GM21390 (cell line): ENCODE results near the gene RNFT2.
"Not testable (repeated sequence)": the region's sequence is repeated elsewhere in the genome, so short reads cannot be mapped to it uniquely, and the experiment has no call there.

Experiments
- ATAC-seq: cut with Tn5 transposase; IDR thresholded peaks from one replicate; pipeline ENCODE4 v1.9.1; 2021; ENCODE audit not compliant: unreplicated experiment

The RNFT2 gene

DNA sequence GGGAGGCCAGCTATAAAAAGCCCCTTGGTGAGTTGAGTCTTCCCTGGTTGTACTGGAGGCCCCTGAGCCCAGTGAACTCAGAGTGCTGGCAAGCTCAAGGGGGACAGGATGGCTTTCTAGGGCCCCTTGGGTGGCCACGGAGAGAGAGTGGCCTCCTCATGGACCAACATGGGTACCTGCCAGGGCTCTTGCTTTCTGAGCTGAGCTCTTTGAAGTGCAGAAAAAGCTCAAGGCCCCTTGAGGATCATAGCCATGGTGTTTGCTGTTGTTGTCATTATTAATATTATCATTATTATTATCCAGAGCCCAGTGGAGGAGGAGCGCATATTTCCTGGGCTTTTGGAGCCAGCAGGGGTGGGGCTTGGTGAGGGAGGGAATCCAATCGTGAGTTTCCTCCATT is 6.7 kb downstream of the RNFT2 start:
- ATAC-seq = no peak

DNA sequence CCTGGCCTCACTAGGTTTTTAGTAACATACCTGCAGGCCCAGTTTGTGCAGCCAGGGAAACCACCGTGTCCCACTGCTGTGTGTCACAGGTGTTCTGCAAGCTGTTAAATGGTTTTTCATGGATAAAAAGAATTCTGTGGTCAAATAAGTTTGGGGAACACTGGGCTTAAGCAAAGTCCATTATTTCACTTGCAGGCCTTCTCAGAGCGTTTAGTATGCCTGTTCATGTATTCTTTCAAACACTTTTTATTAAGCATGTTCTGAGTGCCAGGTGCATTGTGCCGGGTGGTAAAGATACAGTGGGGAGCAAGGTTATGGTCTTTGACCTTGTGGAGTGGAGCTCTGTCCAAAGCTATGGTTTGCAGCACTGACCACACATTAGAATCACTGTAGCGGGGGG is 7.4 kb downstream of the RNFT2 start:
- ATAC-seq = no peak

DNA sequence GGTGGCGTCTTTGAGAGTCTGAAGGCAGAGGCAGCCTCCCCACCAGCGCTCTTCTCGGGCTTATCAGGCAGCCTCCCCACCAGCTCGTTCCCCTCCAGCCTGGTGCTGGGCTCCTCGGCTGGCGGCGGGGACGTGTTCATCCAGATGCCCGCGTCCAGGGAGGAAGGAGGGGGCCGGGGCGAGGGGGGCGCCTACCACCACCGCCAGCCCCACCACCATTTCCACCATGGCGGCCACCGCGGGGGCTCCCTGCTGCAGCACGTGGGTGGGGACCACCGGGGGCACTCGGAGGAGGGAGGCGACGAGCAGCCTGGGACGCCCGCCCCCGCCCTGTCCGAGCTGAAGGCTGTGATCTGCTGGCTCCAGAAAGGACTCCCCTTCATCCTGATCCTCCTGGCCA is 11.8 kb downstream of the RNFT2 start:
- no peak for ATAC-seq

DNA sequence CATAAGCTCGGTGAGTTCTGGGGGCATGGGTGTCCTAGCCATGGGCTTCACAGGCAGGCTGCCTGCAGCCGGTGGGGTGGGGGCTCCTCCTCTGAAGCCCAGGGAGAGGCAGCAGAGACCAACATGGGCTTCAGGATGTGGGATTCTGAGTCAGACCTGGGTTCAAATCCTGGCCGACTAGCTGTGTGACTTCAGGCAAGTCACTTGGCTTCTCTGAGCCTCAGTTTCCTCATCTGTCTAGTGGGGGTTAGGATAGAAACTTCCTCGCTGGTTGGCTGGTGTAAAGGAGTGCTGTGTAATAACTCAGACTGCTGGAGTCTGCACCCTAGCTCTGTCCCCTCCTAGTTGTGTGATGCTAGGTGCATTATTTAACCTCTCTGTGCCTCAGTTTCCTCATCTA is 12.2 kb downstream of the RNFT2 start:
- no peak for ATAC-seq

DNA sequence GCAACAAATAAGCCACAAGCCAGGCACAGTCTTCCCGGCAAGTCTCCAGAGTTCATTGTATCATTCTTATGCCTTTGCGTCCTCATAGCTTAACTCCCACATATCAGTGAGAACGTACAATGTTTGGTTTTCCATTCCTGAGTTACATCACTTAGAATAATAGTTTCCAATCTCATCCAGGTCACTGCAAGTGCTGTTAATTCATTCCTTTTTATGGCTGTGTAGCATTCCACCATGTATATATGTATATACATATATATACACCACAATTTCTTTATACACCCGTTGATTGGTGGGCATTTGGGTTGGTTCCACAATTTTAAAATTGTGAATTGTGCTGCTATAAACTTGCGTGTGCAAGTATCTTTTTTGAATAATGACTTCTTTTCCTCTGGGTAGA is 16.0 kb downstream of the RNFT2 start:
- not testable (repeated sequence) for ATAC-seq

DNA sequence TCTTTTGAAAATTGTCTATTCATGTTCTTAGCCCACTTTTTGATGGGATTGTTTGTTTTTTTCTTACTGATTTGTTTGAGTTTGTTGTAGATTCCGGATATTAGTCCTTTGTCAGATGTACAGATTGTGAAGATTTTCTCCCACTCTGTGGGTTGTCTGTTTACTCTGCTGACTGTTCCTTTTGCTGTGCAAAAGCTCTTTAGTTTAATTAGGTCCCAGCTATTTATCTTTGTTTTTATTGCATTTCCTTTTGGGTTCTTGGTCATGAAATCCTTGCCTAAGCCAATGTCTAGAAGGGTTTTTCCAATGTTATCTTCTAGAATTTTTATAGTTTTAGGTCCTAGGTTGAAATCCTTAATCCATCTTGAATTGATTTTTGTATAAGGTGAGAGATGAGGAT is 16.7 kb downstream of the RNFT2 start:
- ATAC-seq = not testable (repeated sequence)

DNA sequence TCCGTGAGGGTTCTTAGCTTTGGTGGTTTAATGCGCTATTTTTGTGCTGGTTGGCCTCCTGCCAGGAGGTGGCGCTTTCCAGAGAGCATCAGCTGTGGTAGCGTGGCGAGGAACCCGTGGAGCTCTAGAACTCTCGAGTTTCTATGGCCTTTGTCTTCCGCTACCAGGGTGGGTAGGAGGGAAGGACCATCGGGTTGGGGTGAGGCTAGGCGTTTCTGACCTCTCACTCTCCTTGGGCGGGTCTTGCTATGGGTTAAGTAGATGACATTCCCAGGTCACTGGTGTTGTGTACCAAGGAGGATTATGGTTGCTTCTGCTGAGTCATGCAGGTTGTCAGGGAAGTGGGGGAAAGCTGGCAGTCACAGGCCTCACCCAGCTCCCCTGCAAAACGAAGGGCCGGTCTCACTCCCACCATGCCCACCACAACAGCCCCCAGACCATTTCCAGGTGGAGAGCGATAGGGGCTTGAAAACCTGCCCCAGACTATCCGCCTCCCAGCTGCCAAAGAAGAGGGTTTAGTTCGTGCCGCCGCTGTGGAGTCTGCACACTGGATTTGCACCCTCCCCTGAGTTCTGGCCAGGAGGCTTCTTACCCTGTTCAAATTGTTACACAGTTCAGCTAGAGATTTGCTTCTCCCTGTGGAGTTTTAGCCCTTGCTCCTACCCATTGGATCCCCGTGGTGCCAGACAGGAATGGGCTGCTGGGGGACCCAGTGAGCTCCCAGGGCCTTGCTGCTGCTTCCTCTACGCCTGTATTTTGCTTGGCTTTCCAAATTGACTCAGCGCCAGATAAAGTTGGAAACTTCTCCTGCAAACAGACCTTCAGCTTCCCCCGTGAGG is 21.9 kb downstream of the RNFT2 start:
- ATAC-seq = no peak

DNA sequence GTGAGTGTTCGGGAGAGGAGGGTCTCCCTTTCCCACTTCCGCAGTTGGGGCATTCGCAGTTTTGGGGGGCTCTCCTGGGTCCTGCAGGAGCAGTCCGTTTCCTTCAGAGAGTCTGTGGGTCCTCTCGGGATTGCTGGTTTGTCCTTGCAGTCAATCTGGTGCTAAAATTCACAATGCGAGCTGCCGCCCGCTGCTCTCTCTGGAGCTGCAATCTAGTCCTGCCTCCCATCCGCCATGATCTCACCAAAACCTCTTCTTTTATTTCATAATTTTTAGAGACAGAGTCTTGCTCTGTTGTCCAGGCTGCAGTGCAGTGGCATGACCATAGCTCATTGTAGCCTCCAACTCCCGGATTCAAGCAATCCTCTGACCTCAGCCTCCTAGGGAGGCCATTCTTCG is 22.5 kb downstream of the RNFT2 start:
- no peak for ATAC-seq

DNA sequence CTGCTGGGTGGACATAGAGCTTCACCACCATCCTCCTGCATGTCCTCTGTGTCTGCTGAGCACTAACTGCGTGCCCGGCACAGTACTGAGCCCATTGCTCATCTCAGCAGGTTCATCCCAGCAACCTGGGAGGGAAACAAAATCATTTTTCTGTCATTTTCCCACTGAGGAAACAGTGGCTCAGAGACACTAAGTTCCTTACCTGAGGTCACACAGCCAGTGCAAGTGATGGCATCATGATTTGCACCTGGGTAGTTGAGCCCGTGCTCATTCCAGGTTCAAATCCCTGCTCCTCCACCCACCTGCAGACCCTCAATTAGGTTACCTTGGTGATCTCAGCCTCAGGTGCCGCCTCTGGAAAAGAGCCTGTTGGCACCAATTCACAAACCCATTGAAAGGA is 23.4 kb downstream of the RNFT2 start:
- ATAC-seq = no peak

DNA sequence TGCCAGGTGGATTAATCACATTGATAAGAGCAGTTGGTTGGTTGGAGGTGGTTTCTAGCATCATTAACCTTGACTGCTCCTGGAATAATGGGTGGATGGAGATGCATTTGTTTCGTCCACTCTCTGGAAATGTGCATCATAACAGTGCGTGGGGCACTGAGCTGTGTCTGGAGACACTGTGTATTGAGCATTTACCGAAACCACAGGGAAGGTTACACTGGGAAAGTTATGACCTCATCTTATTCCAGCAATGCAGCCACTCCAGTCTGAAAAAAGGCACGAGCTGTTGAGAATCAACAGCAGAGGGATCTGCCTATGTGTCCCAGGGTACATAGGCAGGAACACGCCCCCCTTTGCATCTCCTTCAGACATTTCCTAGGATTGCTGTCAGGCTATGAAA is 27.2 kb downstream of the RNFT2 start:
- no peak for ATAC-seq

DNA sequence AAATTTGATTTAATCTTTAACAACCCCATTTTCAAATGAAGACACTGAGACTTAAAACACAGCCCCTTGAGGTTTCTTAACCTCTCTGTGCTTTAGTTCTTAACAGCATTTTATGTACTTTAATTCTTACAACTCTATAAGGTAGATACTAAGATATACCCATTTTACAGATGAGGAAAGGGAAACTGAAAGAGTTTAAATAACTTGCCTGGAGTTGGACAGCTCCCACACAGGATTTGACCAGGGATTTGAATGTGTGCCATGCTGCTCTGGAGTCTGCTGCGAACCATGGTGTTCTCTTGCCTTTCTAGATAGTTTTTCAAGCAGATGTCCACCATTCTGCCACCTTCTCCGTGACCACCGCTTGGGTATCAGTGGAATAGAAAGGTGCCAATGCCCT is 28.2 kb downstream of the RNFT2 start:
- no peak for ATAC-seq

DNA sequence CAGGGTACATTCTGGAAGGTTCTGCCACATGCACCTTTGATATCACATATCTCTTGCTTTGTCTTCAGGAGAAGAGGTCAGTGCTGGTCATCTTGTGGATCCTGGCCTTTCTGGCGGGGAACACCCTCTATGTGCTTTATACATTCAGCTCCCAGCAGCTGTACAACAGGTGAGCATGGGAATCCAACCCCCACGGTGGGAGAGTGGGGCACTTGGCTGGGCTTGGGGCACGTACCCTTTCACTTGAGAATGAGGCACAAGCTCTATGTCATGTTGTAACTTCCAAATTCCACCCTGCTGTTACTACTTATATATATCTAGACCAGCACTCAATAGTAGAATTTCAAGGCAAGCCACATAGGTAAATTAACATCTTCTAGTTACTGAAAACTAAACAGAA is 28.6 kb downstream of the RNFT2 start:
- no peak for ATAC-seq

DNA sequence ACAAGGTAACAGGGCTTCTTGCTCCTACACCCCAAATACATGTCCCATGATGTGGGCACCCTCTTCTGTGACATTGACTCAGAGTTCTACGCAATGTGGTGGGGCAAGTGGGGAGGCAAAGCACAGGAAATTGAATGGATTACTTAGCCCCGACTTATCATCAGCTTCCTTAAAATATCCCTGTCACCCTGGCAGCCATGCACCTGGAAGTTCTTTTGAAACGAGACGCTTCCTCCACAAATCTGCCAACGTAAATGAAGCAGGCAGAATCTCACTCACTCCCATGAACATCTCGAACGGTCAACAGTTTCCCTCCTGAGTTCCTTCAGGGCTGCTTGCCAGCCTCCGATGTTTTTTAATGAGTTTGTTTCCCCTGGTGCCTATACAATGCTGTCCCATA is 33.5 kb downstream of the RNFT2 start:
- ATAC-seq = no peak

DNA sequence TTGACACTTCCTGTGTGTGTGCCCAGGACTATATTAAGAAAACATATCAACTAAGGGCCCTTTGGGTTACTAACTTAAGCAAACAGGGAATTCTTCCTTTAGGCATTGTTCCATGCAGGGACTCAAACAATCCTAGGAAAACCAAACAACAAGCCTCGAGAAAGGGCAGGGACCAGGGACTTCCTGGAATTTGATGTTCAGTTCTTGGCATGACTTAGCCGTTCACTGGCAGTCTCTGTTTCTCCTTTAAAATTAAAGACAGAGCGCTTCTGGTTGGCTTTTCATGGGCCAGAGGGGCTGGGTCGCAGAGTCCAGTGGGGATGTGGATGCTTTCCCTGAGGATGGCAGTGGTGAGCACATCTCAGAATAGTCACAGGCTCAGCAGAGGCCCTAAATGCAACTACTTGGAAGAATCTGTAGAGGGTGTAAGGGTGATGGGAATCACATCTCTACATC is 35.2 kb downstream of the RNFT2 start:
- ATAC-seq = no peak

DNA sequence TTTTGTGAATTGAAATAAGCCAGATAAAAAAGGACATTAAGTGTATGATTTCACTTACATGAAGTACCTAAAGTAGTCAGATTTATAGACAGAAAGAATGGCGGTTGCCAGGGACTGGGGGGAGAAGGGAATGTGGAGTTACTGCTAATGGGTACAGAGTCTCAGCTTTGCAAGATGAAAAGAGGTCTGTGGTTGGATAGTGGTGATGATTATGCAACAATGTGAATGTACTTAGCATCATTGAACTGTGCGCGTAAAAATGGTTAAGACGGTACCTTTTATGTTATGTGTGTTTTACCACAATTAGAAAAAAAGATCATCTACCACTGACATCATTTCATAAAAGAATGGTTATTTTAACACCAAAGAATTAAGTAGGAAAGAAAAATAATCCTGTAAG is 35.9 kb downstream of the RNFT2 start:
- no peak for ATAC-seq

DNA sequence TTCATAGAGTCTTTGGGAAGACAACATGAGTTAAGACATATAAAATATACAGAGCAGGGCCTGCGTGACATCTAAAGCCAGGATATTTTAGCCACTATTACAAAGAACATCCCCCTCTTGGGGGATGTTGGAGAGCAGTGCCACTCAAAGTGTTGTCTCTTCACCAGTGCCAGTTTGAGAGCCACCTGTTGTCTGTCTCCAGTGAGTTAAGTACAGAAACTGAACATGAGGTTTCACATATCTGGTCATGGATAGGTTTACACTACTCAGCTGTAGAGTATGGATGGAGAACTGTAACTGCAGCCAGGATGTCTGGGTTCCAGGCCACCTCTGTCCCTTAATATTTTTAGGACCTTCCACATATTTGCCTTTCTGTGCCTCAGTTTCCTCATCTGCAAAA is 39.1 kb downstream of the RNFT2 start:
- ATAC-seq = no peak

DNA sequence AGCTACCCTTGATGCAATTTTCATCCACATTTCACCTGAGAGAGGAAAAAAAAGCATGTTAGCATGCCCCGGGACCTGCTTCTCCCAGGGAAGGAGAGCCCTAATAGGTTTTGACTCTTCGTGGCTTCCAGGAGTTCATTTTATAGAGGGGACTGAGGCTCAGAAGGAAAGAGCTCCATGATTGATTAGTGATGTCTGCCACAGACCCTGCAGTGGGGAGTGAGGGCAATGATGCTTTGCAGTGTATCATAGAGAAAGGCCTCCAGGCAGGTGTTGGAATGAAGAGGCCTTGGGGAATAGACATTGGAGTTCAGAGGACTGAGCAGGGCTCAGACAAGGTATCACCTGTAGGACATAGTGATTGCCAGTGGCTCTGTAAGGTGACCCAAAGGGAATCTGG is 41.5 kb downstream of the RNFT2 start:
- ATAC-seq = no peak

DNA sequence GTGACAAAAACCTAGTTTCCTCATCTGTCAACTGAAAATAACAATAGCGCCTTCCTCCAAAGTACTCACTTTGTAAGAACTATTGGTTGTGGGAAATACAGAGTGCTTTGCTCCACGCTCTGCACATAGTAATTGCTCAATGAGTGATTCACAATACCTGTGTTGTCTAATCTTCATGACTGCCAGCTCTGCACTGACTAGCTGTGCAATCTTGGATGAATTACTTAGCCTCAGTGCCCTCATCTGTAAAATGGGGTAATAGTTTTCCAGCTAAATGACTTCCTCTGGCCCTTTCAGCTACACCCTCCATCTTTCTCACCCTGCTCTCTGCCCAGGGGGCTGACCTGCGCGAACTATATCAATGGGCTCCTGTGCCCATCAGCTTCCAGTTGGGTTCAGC is 42.8 kb downstream of the RNFT2 start:
- ATAC-seq = no peak

DNA sequence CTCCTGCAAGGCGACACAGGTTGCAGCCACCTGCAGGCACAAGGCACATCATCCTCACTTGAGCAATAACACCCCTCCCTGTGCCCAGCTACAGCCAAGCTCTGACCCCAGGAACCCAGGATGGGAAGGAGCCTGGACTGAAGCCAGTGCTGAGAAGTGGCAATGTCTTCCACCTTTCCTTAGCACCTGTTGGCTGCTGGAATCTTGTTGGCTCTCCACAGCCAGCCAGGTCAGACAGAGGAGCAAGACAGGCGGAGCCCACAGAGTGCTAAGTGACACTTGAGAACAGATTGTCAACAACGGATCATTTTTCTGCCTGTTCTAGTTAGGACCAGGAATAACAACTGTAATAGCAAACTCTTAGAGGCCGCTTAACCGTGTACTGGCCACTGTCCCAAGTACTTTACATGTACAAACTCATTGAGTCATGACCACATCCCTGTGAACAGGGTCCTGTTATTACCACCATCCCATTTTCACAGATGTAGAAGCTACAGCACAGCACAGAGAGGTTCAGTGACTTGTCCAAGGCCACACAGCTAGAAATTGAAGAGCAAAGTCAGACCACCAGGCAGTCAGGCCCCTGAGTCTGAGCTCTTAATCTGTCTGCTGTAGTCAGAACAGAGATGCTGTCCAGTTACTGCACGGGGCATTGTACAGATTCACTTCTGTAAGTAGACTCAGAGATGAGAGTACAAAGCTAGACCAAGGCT is 45.6 kb downstream of the RNFT2 start:
- ATAC-seq = no peak

DNA sequence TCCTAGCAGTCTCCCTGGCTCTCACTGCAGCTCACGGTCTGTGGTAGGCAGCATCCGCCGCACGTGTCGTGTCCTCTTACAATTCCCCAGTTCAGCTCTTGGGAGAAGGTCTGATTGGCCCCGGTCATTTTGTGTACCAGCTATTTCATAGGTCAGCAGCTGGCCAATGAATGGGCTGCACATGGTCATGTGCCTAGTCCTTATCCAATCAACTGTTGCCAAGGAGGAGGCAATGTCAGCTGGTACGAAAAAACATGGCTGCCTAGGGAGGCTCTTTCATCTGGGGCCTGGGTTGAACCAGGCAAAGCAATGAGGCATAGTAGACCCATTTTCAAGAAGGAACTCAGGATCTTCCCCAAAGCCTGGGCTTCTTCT is 46.1 kb downstream of the RNFT2 start:
- ATAC-seq = no peak

DNA sequence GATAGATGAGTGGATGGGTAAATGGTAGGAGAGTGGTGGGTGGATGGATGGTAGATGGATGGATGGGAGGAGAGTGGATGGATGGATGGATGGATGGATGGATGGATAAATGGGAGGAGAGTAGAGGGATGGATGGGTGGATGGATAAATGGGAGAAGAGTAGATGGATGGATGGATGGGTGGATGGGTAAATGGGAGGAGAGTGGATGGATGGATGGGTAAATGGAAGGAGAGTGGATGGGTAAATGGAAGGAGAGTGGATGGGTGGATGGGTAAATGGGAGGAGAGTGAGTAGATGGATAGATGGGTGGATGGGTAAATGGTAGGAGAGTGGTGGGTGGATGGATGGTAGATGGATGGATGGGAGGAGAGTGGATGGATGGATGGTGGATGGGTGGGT is 51.4 kb downstream of the RNFT2 start:
- ATAC-seq = not testable (repeated sequence)

DNA sequence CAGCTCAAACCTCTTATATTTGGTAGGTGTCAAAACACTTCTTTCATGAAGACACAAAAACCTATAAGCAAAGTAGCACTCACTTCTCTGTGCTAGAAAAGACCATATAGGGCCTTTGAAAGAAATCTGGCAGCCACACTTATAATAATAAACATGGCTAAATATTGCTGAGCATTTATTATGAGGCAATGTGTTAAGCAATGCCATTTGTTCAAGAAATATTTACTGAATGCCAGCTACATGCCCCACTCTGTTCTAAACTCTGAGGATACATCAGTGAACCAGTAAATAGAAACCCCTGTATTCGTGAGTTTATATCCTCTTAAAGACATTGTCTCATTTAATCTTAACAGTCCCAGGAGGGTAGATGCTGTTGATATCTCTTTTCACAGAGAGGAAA is 52.0 kb downstream of the RNFT2 start:
- ATAC-seq = no peak

DNA sequence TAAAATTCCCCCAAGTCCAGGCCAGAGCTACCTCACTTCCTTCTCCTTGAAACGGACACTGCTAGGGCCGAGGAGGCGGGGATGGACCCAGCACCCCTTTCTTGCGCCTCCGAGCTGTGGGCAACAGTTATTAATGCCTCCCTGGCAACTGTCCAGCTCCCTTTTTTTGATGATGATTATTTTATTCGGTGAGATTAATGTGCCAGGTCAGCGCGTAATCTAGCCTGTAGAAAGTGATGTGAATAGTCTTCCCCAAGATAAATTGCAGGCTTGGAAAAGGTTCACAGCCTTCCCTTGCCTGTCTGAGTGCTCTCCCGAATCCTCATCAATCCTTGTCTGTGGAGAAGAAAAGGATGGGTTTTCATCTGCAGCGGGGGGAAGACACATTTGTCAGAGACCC is 54.3 kb downstream of the RNFT2 start:
- no peak for ATAC-seq
